NCI-H748 (cell line): Measurements from ENCODE around the gene RGSL1.

ENCODE experiments used
- DNase-seq: peaks from one replicate; lab custom pipeline; 2025; ENCODE audit not compliant: unreplicated experiment; lab: John Stamatoyannopoulos, UW

Gene RGSL1

DNA sequence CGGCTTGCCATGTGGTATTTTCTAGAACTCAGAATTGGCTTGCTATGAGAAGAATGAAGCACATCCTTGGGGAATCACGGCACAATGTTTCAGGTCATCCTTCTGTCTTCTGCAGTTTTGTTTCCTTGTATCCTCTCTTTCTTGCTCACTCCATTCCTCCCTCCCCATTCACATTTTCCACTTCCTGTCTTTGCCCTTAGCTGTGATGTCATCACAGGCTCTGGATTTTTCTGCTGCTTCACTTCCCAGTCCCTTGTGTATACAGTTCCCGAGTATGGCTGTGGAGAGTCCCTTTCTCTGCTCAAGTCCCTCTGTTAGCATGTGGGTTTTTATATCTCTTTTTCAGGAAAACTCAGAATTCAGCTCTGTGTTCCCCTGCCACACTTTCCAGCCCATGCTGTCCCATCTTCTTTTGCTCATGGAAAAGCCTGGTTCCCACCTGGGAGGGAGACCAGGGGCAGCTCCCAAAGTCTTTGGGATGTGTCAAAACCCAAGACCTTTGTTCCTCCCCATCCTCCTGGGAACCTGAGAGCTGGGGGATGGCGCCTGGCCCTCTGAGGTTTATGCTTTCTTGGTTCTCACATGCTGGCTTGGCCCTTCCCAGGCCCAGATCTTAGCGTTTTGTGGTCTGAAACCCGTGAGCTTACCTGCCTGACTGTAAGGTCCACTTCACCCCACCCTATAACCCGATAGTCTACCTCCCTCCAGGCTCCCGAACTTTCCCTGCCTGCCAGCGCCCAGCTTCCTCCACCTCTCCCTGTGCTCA is 159.1 kb downstream of the RGSL1 start:
- no peak for DNase-seq
